Activated naive CD4-positive, alpha-beta T cell treated with anti-CD3 and anti-CD28 coated beads, Interleukin-2, amount 10 ng/mL, durations not matched to agents 7 days and 5 days (primary cell): Measurements from ENCODE around the gene CAMKK2.
"Not testable (repeated sequence)": the region's sequence is repeated elsewhere in the genome, so short reads cannot be mapped to it uniquely, and the experiment has no call there.

Source experiments
- CTCF ChIA-PET: fragments of 350-600 bp; sonication (Branson Sonifier 250); formaldehyde crosslinking; loops from one replicate; lab custom pipeline; 2021; ENCODE audit warnings: antibody characterized with exemption; lab: Charles Lee
- DNase-seq: peaks from one replicate; pipeline ENCODE4 v3.0.0-alpha.2; 2020
- H3K27ac Mint-ChIP-seq: one replicate; pipeline ENCODE4 v1.8.0; 2021; ENCODE audit warnings: mild to moderate bottlenecking, moderate library complexity, mixed read lengths
- H3K27me3 Mint-ChIP-seq: one replicate; pipeline ENCODE4 v1.8.0; 2021; ENCODE audit warnings: mild to moderate bottlenecking, mixed read lengths
- H3K36me3 Mint-ChIP-seq: one replicate; pipeline ENCODE4 v1.8.0; 2021; ENCODE audit warnings: mixed read lengths
- H3K4me1 Mint-ChIP-seq: one replicate; pipeline ENCODE4 v1.8.0; 2021; ENCODE audit warnings: mixed read lengths
- H3K4me3 Mint-ChIP-seq: one replicate; pipeline ENCODE4 v1.8.0; 2021; ENCODE audit warnings: mild to moderate bottlenecking, moderate library complexity, mixed read lengths
- H3K9me3 Mint-ChIP-seq: one replicate; pipeline ENCODE4 v1.8.0; 2021; ENCODE audit warnings: mixed read lengths

The CAMKK2 gene

DNA sequence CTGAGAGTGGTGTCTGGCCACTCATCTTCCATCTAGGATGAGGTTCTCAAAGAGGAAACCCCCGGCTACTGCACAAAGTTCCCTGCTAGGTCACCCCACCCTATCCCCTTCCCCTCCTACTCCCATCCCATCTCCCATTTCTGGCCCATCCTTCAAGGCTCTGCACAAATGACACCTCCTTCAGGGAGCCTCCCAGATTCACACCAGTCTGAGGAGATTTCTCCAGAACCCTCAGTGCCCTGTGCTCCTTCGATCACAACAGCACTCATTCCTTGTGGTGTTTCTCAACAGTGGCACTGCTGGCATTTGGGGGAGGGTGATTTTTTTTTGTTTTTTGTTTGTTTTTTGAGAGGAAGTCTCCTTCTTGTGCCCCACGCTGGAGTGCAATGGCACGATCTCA lies 2.9 kb downstream of the CAMKK2 start:
- CTCF ChIA-PET = no interaction called here
- DNase-seq = no peak
- H3K9me3 Mint-ChIP-seq = no peaks in the 10 kb centered on the region
- H3K4me1 Mint-ChIP-seq = peaks cover 51% of the 10 kb centered on the region
- peak overlapping the region; percentile 52 for H3K27ac Mint-ChIP-seq
- peaks cover 11% of the 10 kb centered on the region for H3K36me3 Mint-ChIP-seq
- H3K27me3 Mint-ChIP-seq = no peaks in the 10 kb centered on the region
- no peak overlapping the region for H3K4me3 Mint-ChIP-seq

DNA sequence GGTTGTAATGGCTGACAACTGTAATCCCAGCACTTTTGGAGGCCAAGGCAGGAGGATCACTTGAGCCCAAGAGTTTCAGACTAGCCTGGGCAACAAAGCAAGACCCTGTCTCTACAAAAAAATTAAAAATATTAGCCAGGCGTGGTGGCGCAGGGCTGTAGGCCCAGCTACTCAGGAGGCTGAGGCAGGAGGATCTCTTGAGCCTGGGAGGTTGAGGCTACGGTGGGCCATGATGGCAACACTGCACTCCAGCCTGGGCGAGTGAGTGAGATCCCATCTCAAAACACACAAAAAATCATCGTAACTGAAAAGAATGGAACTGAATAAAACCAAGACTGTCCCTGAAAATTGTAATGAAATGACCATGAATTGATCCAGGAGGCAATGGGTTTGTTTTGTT lies 6.1 kb downstream of the CAMKK2 start:
- no peak for DNase-seq
- no peak overlapping the region for H3K4me3 Mint-ChIP-seq
- H3K9me3 Mint-ChIP-seq = no peaks in the 10 kb centered on the region
- no peak overlapping the region for H3K27ac Mint-ChIP-seq
- CTCF ChIA-PET = no interaction called here
- no peaks in the 10 kb centered on the region for H3K27me3 Mint-ChIP-seq
- H3K36me3 Mint-ChIP-seq = peaks cover 11% of the 10 kb centered on the region
- peaks cover 46% of the 10 kb centered on the region for H3K4me1 Mint-ChIP-seq

DNA sequence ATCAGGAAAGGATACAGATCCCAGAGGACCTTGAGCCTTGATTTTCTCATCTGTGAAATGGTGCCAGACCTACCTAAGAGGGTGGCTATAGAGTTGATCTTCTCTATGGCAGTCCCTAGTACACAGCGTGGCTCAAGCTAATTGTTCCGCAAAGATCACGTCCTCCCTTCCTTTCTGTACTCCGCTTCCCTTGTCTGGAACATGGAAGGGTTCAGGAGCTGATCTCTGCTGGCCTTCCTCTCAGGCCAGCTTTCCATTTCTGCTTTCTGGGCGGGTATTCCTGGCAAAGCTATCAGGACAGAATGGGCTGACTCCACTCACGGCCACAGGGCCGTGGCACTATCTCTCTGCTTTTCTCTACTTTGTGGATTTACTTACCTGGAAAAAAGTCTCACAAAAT lies 6.5 kb downstream of the CAMKK2 start:
- H3K4me1 Mint-ChIP-seq = peaks cover 42% of the 10 kb centered on the region
- H3K4me3 Mint-ChIP-seq = no peak overlapping the region
- peaks cover 11% of the 10 kb centered on the region for H3K36me3 Mint-ChIP-seq
- DNase-seq = no peak
- H3K27me3 Mint-ChIP-seq = no peaks in the 10 kb centered on the region
- no peak overlapping the region for H3K27ac Mint-ChIP-seq
- CTCF ChIA-PET = no interaction called here
- H3K9me3 Mint-ChIP-seq = no peaks in the 10 kb centered on the region

DNA sequence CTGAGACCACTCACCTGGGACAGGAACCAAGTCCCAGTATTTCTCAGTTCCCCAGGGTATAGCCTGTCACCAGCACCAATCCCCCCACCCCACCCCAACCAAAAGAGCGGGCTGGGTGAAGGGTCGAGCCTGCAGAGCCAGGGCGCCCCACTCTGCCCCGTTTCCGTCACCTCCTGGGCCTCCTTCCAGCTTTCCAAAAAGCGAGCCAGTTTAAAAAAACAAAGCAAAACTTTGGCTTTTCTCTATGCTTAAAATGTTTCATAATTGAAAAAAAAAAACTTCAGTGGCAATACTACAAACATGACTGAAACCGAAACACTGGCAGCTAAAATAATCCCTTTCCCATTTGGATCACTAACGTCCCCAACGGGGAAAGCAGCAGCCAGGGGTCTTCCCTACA lies 7.5 kb downstream of the CAMKK2 start:
- Mint-ChIP-seq H3K9me3 (no peaks in the 10 kb centered on the region), H3K4me1 (peaks cover 34% of the 10 kb centered on the region), H3K4me3 (no peak overlapping the region), H3K36me3 (peaks cover 12% of the 10 kb centered on the region), H3K27ac (no peak overlapping the region), H3K27me3 (no peaks in the 10 kb centered on the region)
- CTCF ChIA-PET = interaction anchor here (0.7 kb wide), 1 partner anchor 680 kb away, joined by 3 read pairs; no protein-coding TSS in a partner anchor
- DNase-seq = no peak

DNA sequence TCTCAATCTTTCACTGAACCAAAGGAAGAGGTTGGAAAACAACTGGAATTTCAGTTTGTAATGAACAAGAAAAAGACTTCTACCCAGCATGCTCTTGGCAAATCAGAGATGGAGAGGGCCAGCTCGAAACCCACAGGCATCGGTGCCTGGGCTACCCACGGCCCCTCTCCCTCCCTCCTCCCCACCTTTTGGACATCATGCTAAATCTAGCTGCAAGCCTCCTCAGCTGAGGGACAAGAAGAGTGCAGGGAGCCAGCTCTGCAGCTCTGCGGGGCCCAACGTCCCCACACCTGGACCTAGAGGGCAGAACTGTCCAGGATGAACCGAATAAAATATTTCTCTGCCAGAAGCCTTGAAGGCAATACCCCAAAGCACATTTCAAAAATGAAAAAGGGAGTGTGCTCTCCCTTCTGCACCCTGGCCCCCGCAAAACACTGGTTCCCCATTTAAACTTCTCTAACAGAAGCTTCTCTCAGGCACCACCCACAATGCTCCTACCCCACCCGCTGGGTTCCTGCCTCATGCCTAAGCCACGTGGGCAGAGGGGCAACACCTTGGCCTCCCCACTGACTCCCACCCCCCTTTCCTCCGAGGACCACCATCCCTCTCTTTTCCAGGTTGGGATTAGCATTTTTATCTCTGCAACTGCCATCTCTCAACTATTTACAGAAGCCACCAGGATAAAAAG lies 8.2 kb downstream of the CAMKK2 start:
- DNase-seq = no peak
- peaks cover 14% of the 10 kb centered on the region for H3K36me3 Mint-ChIP-seq
- no peaks in the 10 kb centered on the region for H3K27me3 Mint-ChIP-seq
- H3K27ac Mint-ChIP-seq = no peak overlapping the region
- no peaks in the 10 kb centered on the region for H3K9me3 Mint-ChIP-seq
- peaks cover 29% of the 10 kb centered on the region for H3K4me1 Mint-ChIP-seq
- CTCF ChIA-PET = no interaction called here
- no peak overlapping the region for H3K4me3 Mint-ChIP-seq

DNA sequence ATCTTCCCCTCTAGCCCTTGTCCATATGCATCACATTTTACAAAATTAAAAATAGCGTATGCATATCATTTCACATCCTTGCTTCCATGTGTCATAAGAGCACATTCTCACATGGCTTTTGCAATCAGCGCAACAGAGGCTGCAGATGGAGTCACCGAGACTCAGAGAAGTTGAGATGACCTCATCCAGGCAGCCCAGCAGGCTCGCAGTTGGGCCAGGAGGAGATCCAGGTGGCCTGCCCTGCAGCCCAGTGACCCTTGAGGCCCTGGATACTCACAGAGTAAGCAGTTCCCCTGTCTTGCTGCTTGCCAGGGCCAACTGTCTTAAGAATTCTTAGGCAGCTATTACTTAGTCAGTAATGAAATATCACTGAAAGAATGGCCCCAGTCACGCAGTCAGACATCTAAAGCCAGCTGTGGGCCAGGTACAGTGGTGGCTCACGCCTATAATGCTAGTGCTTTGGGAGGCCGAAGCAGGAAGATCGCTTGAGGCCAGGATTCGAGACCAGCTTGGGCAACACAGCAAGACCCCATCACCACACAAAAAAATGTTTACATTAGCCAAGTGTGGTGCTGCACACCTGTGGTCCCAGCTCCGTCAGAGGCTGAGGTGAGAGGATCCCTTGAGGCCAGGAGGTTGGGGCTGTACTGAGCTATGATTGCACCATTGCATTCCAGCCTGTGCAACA lies 9.1 kb downstream of the CAMKK2 start:
- Mint-ChIP-seq H3K27me3 (no peaks in the 10 kb centered on the region), H3K4me3 (no peak overlapping the region), H3K36me3 (peaks cover 12% of the 10 kb centered on the region), H3K27ac (no peak overlapping the region), H3K4me1 (peaks cover 24% of the 10 kb centered on the region), H3K9me3 (no peaks in the 10 kb centered on the region)
- CTCF ChIA-PET = no interaction called here
- DNase-seq = no peak

DNA sequence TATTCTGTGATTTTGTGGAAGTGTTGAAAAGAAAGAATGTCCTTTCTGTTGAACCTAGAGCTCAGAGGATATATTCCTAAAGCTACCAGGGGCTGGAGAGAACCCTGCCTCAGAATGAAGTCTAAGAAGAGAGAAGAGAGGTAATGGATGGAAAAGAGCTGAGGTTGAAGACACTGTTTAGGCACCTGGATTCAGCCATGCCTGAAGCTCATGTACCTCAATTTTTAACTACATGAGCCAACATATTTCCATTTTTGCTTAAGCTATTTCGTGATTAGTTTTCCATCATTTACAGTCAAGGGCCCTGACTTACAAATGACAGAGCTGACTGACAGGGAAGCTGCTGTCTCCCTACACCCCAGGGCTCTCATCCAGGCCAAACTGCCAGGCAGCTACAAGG lies 10.7 kb downstream of the CAMKK2 start:
- CTCF ChIA-PET = interaction anchor here (1.1 kb wide), 1 partner anchor 47 kb away, joined by 3 read pairs; no protein-coding TSS in a partner anchor
- Mint-ChIP-seq H3K27me3 (no peaks in the 10 kb centered on the region), H3K4me3 (no peak overlapping the region), H3K36me3 (peaks cover 3% of the 10 kb centered on the region), H3K9me3 (no peaks in the 10 kb centered on the region), H3K4me1 (peaks cover 16% of the 10 kb centered on the region), H3K27ac (peak overlapping the region; percentile 54)
- no peak for DNase-seq

DNA sequence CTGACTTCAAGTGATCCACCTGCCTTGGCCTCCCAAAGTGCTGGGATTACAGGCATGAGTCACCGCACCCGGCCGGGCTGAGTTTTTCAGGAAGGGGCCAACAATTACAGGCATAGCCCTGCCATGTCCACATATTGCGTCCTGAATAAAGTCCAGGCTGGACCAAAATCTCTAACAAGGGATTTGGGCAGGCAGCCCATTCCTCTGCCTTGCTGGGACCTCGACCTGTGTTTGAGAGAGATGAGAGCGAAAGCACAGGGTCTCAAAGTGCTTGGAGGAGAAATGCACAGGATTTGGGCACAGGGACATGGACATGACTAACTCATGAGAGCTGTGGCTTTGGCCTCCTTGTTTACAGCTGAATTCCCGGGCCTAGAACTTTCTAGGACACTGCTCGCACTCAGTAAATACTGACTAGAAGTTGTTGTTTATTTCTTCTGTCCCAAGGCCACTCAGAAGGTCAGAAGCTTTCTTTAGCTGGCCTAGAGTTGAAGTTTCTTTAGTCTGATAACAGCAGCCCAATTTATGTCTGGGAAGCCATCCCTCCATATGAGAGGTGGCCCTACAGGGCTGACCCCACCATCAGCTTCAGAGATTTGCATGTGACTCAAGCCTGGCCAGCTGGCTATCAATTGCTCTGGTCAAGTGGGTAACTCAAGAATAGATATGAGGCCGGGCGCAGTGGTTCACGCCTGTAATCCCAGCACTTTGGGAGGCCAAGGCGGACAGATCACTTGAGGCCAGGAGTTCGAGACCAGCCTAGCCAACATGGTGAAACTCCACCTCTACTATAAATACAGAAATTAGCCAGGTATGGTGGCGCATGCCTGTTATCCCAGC lies 11.7 kb downstream of the CAMKK2 start:
- DNase-seq = no peak
- CTCF ChIA-PET = interaction anchor here (1.1 kb wide), 1 partner anchor 46 kb away, joined by 3 read pairs; no protein-coding TSS in a partner anchor
- H3K27ac Mint-ChIP-seq = no peak overlapping the region
- peaks cover 12% of the 10 kb centered on the region for H3K4me1 Mint-ChIP-seq
- H3K36me3 Mint-ChIP-seq = peaks cover 3% of the 10 kb centered on the region
- H3K27me3 Mint-ChIP-seq = no peaks in the 10 kb centered on the region
- H3K4me3 Mint-ChIP-seq = no peak overlapping the region
- no peaks in the 10 kb centered on the region for H3K9me3 Mint-ChIP-seq

DNA sequence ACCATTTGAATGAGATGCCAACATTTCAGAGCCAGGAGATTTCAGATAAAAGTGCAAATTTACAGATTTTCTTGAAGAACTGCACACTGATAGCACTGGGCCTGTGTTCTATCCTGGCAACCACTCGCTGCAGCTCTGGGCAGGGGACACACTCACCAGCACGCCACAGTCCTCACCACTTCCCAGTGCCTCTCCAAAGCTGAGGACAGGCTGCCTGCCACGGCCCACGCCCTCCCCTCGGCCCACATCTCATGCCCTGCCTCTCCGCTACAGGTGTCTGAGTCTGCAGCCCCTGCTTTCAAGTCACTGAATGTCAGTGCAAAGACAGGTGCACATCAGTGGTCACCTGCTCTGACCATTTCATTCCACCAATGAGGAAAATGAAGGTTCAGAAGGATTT lies 12.7 kb downstream of the CAMKK2 start:
- Mint-ChIP-seq H3K36me3 (peaks cover 4% of the 10 kb centered on the region), H3K27me3 (no peaks in the 10 kb centered on the region), H3K4me1 (peaks cover 9% of the 10 kb centered on the region), H3K27ac (no peak overlapping the region), H3K9me3 (no peaks in the 10 kb centered on the region), H3K4me3 (no peak overlapping the region)
- CTCF ChIA-PET = no interaction called here
- no peak for DNase-seq

DNA sequence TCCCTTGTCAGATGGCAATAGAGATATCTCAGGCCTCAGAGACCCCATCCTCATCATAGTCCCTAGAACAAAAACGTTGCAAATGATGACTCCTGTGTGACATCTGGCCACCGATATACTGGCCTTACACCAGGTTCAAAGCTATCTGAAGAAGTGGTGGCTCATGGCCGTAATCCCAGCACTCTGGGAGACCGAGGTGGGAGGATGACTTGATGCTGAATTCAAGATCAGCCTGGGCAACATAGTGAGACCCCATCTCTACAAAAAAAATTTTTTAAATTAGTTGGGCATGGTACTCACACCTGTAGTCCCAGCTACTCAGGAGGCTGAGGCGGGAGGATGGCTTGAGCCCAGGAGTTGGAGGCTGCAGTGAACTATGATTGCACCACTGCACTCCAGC lies 13.1 kb downstream of the CAMKK2 start:
- Mint-ChIP-seq H3K9me3 (no peaks in the 10 kb centered on the region), H3K4me3 (no peak overlapping the region), H3K27ac (no peak overlapping the region), H3K4me1 (peaks cover 5% of the 10 kb centered on the region), H3K27me3 (no peaks in the 10 kb centered on the region), H3K36me3 (peaks cover 8% of the 10 kb centered on the region)
- DNase-seq = no peak
- CTCF ChIA-PET = no interaction called here

DNA sequence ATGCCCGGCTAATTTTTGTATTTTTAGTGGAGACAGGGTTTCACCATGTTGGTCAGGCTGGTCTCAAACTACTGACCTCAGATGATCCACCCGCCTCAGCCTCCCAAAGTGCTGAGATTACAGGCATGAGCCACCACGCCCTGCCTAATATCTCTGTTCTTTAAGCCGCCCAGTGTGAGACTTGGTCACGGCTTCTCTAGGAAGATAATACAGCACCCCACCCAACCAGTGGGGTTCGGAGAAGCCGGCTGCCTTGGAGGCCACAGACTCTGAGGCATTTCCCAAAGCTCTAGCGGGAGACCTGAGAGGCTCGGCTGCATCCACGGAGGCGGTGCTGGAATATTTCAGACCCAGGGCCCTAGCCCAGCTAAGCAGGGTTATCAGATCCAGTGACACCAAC lies 13.6 kb downstream of the CAMKK2 start:
- CTCF ChIA-PET, H3K27ac Mint-ChIP-seq: not testable (repeated sequence)

DNA sequence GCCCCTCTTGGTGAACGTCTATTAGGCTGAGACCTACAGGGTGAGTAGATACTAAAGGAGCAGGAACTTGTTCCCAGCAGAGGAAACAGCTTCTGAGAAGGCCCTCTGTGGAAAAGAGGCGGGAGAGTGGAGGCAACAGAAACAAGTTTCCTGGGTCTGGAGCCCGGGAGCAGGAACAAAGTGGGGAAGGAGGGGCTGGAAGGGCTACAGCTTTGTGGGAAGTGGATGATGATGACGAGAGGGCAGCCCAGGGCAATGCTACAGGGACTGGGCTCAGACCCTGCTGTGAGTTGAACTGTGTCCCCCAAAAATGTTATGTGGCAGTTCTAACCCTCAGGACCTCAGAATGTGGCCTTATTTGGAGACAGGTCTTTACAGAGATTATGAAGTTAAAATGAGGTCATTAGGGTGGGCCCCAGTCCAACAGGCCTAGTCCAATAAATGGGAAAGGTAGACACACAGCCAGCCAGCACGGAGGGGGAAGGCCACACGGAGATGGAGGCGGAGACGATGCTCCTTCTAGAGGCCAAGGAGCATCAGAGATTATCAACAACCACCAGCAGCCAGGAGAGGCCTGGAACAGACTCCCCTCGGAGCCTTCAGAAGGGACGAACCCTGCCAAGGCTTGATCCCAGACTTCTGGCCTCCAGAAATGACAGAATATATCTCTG lies 14.3 kb downstream of the CAMKK2 start:
- DNase-seq = no peak
- H3K36me3 Mint-ChIP-seq = peaks cover 15% of the 10 kb centered on the region
- H3K27ac Mint-ChIP-seq = no peak overlapping the region
- no peaks in the 10 kb centered on the region for H3K9me3 Mint-ChIP-seq
- no peaks in the 10 kb centered on the region for H3K4me1 Mint-ChIP-seq
- no peak overlapping the region for H3K4me3 Mint-ChIP-seq
- CTCF ChIA-PET = no interaction called here
- H3K27me3 Mint-ChIP-seq = no peaks in the 10 kb centered on the region

More for the DNA sequence above, 13.6 kb downstream of the CAMKK2 start:
- not testable (repeated sequence) for H3K9me3 Mint-ChIP-seq, H3K4me3 Mint-ChIP-seq, DNase-seq, H3K4me1 Mint-ChIP-seq, H3K27me3 Mint-ChIP-seq
- peaks cover 12% of the 10 kb centered on the region for H3K36me3 Mint-ChIP-seq

DNA sequence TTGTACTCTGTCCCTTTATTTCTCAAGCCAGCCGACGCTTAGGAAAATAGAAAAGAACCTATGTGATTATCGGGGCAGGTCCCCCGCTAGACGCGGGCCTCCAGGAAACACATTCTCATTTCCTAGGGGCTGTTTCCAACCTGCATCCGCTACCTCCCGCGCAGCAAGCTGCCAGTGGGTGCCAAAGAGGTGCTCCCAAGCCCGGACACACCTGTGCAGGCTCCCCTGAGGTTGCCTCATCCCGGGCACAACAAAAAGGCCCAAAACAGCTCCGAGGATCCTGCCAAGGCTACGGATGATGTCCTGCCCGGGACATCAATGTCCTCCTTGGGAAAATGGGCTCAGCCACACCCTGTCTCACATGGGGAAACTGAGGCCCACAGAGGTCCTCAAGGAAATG lies 15.4 kb downstream of the CAMKK2 start:
- H3K36me3 Mint-ChIP-seq = peaks cover 20% of the 10 kb centered on the region

DNA sequence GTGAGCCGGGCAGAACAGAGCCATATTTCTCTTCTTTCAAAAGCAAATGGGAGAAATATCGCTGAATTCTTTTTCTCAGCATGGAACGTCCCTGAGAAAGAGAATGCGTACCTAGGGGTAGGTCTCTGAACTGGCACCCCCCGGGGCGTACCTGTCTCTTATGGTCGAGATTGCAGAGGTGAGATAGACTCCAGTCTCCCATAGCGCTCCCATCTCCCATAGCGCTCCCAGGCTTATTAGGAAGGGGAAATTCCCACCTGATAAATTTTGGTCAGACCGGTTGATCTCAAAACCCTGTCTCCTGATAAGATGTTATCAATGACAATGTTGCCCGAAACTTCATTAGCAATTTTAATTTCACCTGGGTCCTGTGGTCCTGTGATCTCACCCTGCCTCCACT lies 16.0 kb downstream of the CAMKK2 start:
- H3K9me3 Mint-ChIP-seq, CTCF ChIA-PET, H3K27me3 Mint-ChIP-seq, H3K4me3 Mint-ChIP-seq, H3K27ac Mint-ChIP-seq, DNase-seq, H3K4me1 Mint-ChIP-seq: not testable (repeated sequence)
- peaks cover 20% of the 10 kb centered on the region for H3K36me3 Mint-ChIP-seq

More for the DNA sequence above, 15.4 kb downstream of the CAMKK2 start:
- H3K4me1 Mint-ChIP-seq, DNase-seq, H3K9me3 Mint-ChIP-seq, CTCF ChIA-PET, H3K27me3 Mint-ChIP-seq, H3K27ac Mint-ChIP-seq, H3K4me3 Mint-ChIP-seq: not testable (repeated sequence)
